ENCODE results near the gene MYG1.
A peak's percentile ranks its signal among the peaks of the same experiment; 100 is the strongest.

Gene MYG1

GRCh38 chr12:53344487-53344823 is 45.0 kb downstream of the MYG1 start:
- Histone ChIP-seq H3K27me3 (ENCODE audit: insufficient read depth, low read length) (peaks cover 25% of the 10 kb centered on the region), H3K4me1 (ENCODE audit: insufficient read depth, low read length) (peaks cover 12% of the 10 kb centered on the region), H3K4me3 (ENCODE audit: low read length) (peak overlapping the region; percentile 81), H3K9ac (ENCODE audit: low read depth, low read length) (no peak overlapping the region), H3K36me3 (ENCODE audit: insufficient read depth, low read length) (no peaks in the 10 kb centered on the region), H3K9me3 (ENCODE audit: insufficient read depth, low read depth, low read length) (no peaks in the 10 kb centered on the region), H3K27ac (ENCODE audit: low read depth, low read length) (no peak overlapping the region)
- WGBS, result 2% methylated on average over 19 of the region's 19 CpGs

GRCh38 chr12:53344824-53345485 is 45.5 kb downstream of the MYG1 start:
- under 1% methylated on average over 50 of the region's 50 CpGs for WGBS
- Histone ChIP-seq H3K4me3 (ENCODE audit: low read length) (peak overlapping the region; percentile 81), H3K9ac (ENCODE audit: low read depth, low read length) (peak overlapping the region; percentile 53), H3K27ac (ENCODE audit: low read depth, low read length) (no peak overlapping the region), H3K4me1 (ENCODE audit: insufficient read depth, low read length) (peaks cover 12% of the 10 kb centered on the region), H3K9me3 (ENCODE audit: insufficient read depth, low read depth, low read length) (no peaks in the 10 kb centered on the region), H3K36me3 (ENCODE audit: insufficient read depth, low read length) (no peaks in the 10 kb centered on the region), H3K27me3 (ENCODE audit: insufficient read depth, low read length) (peaks cover 25% of the 10 kb centered on the region)

GRCh38 chr12:53345486-53346188 is 46.1 kb downstream of the MYG1 start:
- Histone ChIP-seq H3K4me1 (ENCODE audit: insufficient read depth, low read length) (peaks cover 12% of the 10 kb centered on the region), H3K27ac (ENCODE audit: low read depth, low read length) (no peak overlapping the region), H3K9me3 (ENCODE audit: insufficient read depth, low read depth, low read length) (no peaks in the 10 kb centered on the region), H3K36me3 (ENCODE audit: insufficient read depth, low read length) (no peaks in the 10 kb centered on the region), H3K27me3 (ENCODE audit: insufficient read depth, low read length) (peaks cover 23% of the 10 kb centered on the region), H3K4me3 (ENCODE audit: low read length) (peak overlapping the region; percentile 81), H3K9ac (ENCODE audit: low read depth, low read length) (no peak overlapping the region)
- WGBS, result 10% methylated on average over 6 of the region's 10 CpGs

GRCh38 chr12:53346491-53346890 is 47.0 kb downstream of the MYG1 start:
- Histone ChIP-seq H3K4me1 (ENCODE audit: insufficient read depth, low read length) (peaks cover 12% of the 10 kb centered on the region), H3K9ac (ENCODE audit: low read depth, low read length) (no peak overlapping the region), H3K4me3 (ENCODE audit: low read length) (no peak overlapping the region), H3K9me3 (ENCODE audit: insufficient read depth, low read depth, low read length) (no peaks in the 10 kb centered on the region), H3K36me3 (ENCODE audit: insufficient read depth, low read length) (no peaks in the 10 kb centered on the region), H3K27ac (ENCODE audit: low read depth, low read length) (no peak overlapping the region), H3K27me3 (ENCODE audit: insufficient read depth, low read length) (peaks cover 21% of the 10 kb centered on the region)
- 89% methylated on average over 1 of the region's 1 CpG for WGBS

GRCh38 chr12:53347905-53348304 is 48.4 kb downstream of the MYG1 start:
- no peaks in the 10 kb centered on the region for H3K9me3 ChIP-seq (ENCODE audit: insufficient read depth, low read depth, low read length)
- H3K27ac ChIP-seq (ENCODE audit: low read depth, low read length), result no peak overlapping the region
- H3K27me3 ChIP-seq (ENCODE audit: insufficient read depth, low read length), result peaks cover 21% of the 10 kb centered on the region
- no peak overlapping the region for H3K9ac ChIP-seq (ENCODE audit: low read depth, low read length)
- no peak overlapping the region for H3K4me3 ChIP-seq (ENCODE audit: low read length)
- no peaks in the 10 kb centered on the region for H3K36me3 ChIP-seq (ENCODE audit: insufficient read depth, low read length)
- 93% methylated on average over 4 of the region's 4 CpGs for WGBS
- H3K4me1 ChIP-seq (ENCODE audit: insufficient read depth, low read length), result peaks cover 12% of the 10 kb centered on the region

GRCh38 chr12:53352331-53353256 is 53.1 kb downstream of the MYG1 start:
- no peaks in the 10 kb centered on the region for H3K9me3 ChIP-seq (ENCODE audit: insufficient read depth, low read depth, low read length)
- no peaks in the 10 kb centered on the region for H3K27me3 ChIP-seq (ENCODE audit: insufficient read depth, low read length)
- no peaks in the 10 kb centered on the region for H3K4me1 ChIP-seq (ENCODE audit: insufficient read depth, low read length)
- H3K36me3 ChIP-seq (ENCODE audit: insufficient read depth, low read length), result no peaks in the 10 kb centered on the region
- no peak overlapping the region for H3K4me3 ChIP-seq (ENCODE audit: low read length)
- no peak overlapping the region for H3K27ac ChIP-seq (ENCODE audit: low read depth, low read length)
- WGBS, result 72% methylated on average over 21 of the region's 21 CpGs
- no peak overlapping the region for H3K9ac ChIP-seq (ENCODE audit: low read depth, low read length)

- no peak overlapping the region for H3K4me3 ChIP-seq (ENCODE audit: low read length)
- no peak overlapping the region for H3K27ac ChIP-seq (ENCODE audit: low read depth, low read length)
- H3K9me3 ChIP-seq (ENCODE audit: insufficient read depth, low read depth, low read length), result no peaks in the 10 kb centered on the region
- WGBS, result 96% methylated on average over 5 of the region's 5 CpGs
- no peak overlapping the region for H3K9ac ChIP-seq (ENCODE audit: low read depth, low read length)
- H3K4me1 ChIP-seq (ENCODE audit: insufficient read depth, low read length), result no peaks in the 10 kb centered on the region
- no peaks in the 10 kb centered on the region for H3K36me3 ChIP-seq (ENCODE audit: insufficient read depth, low read length)
- no peaks in the 10 kb centered on the region for H3K27me3 ChIP-seq (ENCODE audit: insufficient read depth, low read length)
Observed at GRCh38 chr12:53353257-53353655, 53.8 kb downstream of the MYG1 start.

- H3K36me3 ChIP-seq (ENCODE audit: insufficient read depth, low read length), result no peaks in the 10 kb centered on the region
- H3K9me3 ChIP-seq (ENCODE audit: insufficient read depth, low read depth, low read length), result no peaks in the 10 kb centered on the region
- no peak overlapping the region for H3K9ac ChIP-seq (ENCODE audit: low read depth, low read length)
- H3K4me3 ChIP-seq (ENCODE audit: low read length), result no peak overlapping the region
- H3K27me3 ChIP-seq (ENCODE audit: insufficient read depth, low read length), result no peaks in the 10 kb centered on the region
- H3K4me1 ChIP-seq (ENCODE audit: insufficient read depth, low read length), result no peaks in the 10 kb centered on the region
- WGBS, result 89% methylated on average over 3 of the region's 3 CpGs
- no peak overlapping the region for H3K27ac ChIP-seq (ENCODE audit: low read depth, low read length)
Observed at GRCh38 chr12:53355121-53355520, 55.6 kb downstream of the MYG1 start.

Measured in HUES64 (cell line).